GM21737 (cell line): Measurements from ENCODE around the gene SLC6A9.

Source experiments
- ATAC-seq: cut with Tn5 transposase; IDR thresholded peaks from one replicate; pipeline ENCODE4 v1.9.1; 2021; ENCODE audit warnings: mild to moderate bottlenecking, moderate library complexity; ENCODE audit not compliant: unreplicated experiment

SLC6A9 gene

GRCh38 chr1:44031252-44032169 is at the start of gene SLC6A9:
TSS of gene SLC6A9 (minus strand) at chr1:44031462. CDS start at chr1:44024277, 7,185 bp downstream.
- no peak for ATAC-seq

- no peak for ATAC-seq
Observed at GRCh38 chr1:44079566-44079965, 48.3 kb upstream of the SLC6A9 start.

GRCh38 chr1:44078104-44078503 is 46.8 kb upstream of the SLC6A9 start:
- ATAC-seq, result no peak

- ATAC-seq, result no peak
Observed at GRCh38 chr1:44077421-44077820, 46.2 kb upstream of the SLC6A9 start.

- ATAC-seq, result no peak
Observed at GRCh38 chr1:44076066-44076465, 44.8 kb upstream of the SLC6A9 start.

GRCh38 chr1:44074415-44074814 is 43.2 kb upstream of the SLC6A9 start:
- ATAC-seq, result no peak

GRCh38 chr1:44073528-44073927 is 42.3 kb upstream of the SLC6A9 start:
- ATAC-seq, result no peak

- ATAC-seq, result no peak
Observed at GRCh38 chr1:44072821-44073220, 41.6 kb upstream of the SLC6A9 start.

- no peak for ATAC-seq
Observed at GRCh38 chr1:44072204-44072603, 40.9 kb upstream of the SLC6A9 start.

GRCh38 chr1:44071461-44071860 is 40.2 kb upstream of the SLC6A9 start:
- ATAC-seq, result no peak

GRCh38 chr1:44068442-44068921 is 37.2 kb upstream of the SLC6A9 start:
- no peak for ATAC-seq

GRCh38 chr1:44067266-44068250 is 36.3 kb upstream of the SLC6A9 start:
- no peak for ATAC-seq

GRCh38 chr1:44062656-44063179 is 31.5 kb upstream of the SLC6A9 start:
- ATAC-seq, result no peak

GRCh38 chr1:44061857-44062256 is 30.6 kb upstream of the SLC6A9 start:
- ATAC-seq, result no peak

GRCh38 chr1:44060830-44061267 is 29.6 kb upstream of the SLC6A9 start:
- no peak for ATAC-seq

GRCh38 chr1:44059664-44060355 is 28.5 kb upstream of the SLC6A9 start:
- ATAC-seq, result no peak

- ATAC-seq, result no peak
Observed at GRCh38 chr1:44059212-44059611, 27.9 kb upstream of the SLC6A9 start.

GRCh38 chr1:44057293-44057692 is 26.0 kb upstream of the SLC6A9 start:
- ATAC-seq, result no peak

GRCh38 chr1:44053394-44053793 is 22.1 kb upstream of the SLC6A9 start:
- no peak for ATAC-seq

- ATAC-seq, result no peak
Observed at GRCh38 chr1:44050261-44050660, 19.0 kb upstream of the SLC6A9 start.
